ENCODE data around the gene SFTPA2. TPM values are rescaled to one million over a fixed set of nuclear protein-coding genes. Genes with fewer than 3 reads are reported as not detected.
"Not testable (repeated sequence)": the region's sequence is repeated elsewhere in the genome, so short reads cannot be mapped to it uniquely, and the experiment has no call there.

SFTPA2 gene
- total RNA-seq, 1 donor from 2014 or later: not detected

- H3K36me3 Mint-ChIP-seq (ENCODE audit: low read depth): peaks cover 2% of the 10 kb centered on the region
- DNase-seq (ENCODE audit: low spot score): no peak
- intact Hi-C loops (cut with micrococcal nuclease): no loop called here
- H3K27me3 Mint-ChIP-seq (ENCODE audit: insufficient read depth): peaks cover 19% of the 10 kb centered on the region
- H3K9me3 Mint-ChIP-seq: no peaks in the 10 kb centered on the region
- no peak overlapping the region for H3K27ac Mint-ChIP-seq
- peaks cover 10% of the 10 kb centered on the region for H3K4me1 Mint-ChIP-seq (ENCODE audit: low read depth)
- H3K4me3 Mint-ChIP-seq: peak overlapping the region; percentile 39
These were observed 23.3 kb upstream of the SFTPA2 start for GRCh38 chr10:79583488-79584024.

- H3K27ac Mint-ChIP-seq; intact Hi-C loops (cut with micrococcal nuclease); H3K36me3 Mint-ChIP-seq (ENCODE audit: low read depth); H3K9me3 Mint-ChIP-seq; H3K4me1 Mint-ChIP-seq (ENCODE audit: low read depth): not testable (repeated sequence)
- peak overlapping the region; percentile 39 for H3K4me3 Mint-ChIP-seq
- H3K27me3 Mint-ChIP-seq (ENCODE audit: insufficient read depth): peaks cover 18% of the 10 kb centered on the region
- peak; percentile 12 for DNase-seq (ENCODE audit: low spot score)
These were observed 22.7 kb upstream of the SFTPA2 start for GRCh38 chr10:79582954-79583353.

GRCh38 chr10:79582096-79582495, 21.9 kb upstream of the SFTPA2 start:
- DNase-seq (ENCODE audit: low spot score): no peak
- intact Hi-C loops (cut with micrococcal nuclease): no loop called here
- Mint-ChIP-seq H3K4me1 (ENCODE audit: low read depth) (peaks cover 10% of the 10 kb centered on the region), H3K27ac (no peak overlapping the region), H3K36me3 (ENCODE audit: low read depth) (peaks cover 2% of the 10 kb centered on the region), H3K4me3 (no peak overlapping the region), H3K9me3 (no peaks in the 10 kb centered on the region), H3K27me3 (ENCODE audit: insufficient read depth) (peaks cover 20% of the 10 kb centered on the region)

GRCh38 chr10:79581044-79581443, 20.8 kb upstream of the SFTPA2 start:
- no peak overlapping the region for H3K4me3 Mint-ChIP-seq
- H3K27me3 Mint-ChIP-seq (ENCODE audit: insufficient read depth): peaks cover 14% of the 10 kb centered on the region

GRCh38 chr10:79579361-79579760, 19.2 kb upstream of the SFTPA2 start:
- DNase-seq (ENCODE audit: low spot score): no peak
- no peaks in the 10 kb centered on the region for H3K36me3 Mint-ChIP-seq (ENCODE audit: low read depth)
- peaks cover 6% of the 10 kb centered on the region for H3K9me3 Mint-ChIP-seq
- H3K27ac Mint-ChIP-seq: peak overlapping the region; percentile 46
- peaks cover 10% of the 10 kb centered on the region for H3K4me1 Mint-ChIP-seq (ENCODE audit: low read depth)
- H3K27me3 Mint-ChIP-seq (ENCODE audit: insufficient read depth): peaks cover 23% of the 10 kb centered on the region
- H3K4me3 Mint-ChIP-seq: no peak overlapping the region
- intact Hi-C loops (cut with micrococcal nuclease): no loop called here

More at GRCh38 chr10:79581044-79581443, 20.8 kb upstream of the SFTPA2 start:
- no peak overlapping the region for H3K27ac Mint-ChIP-seq
- H3K4me1 Mint-ChIP-seq (ENCODE audit: low read depth): peaks cover 10% of the 10 kb centered on the region
- no peak for DNase-seq (ENCODE audit: low spot score)
- intact Hi-C loops (cut with micrococcal nuclease): no loop called here
- H3K9me3 Mint-ChIP-seq: no peaks in the 10 kb centered on the region
- no peaks in the 10 kb centered on the region for H3K36me3 Mint-ChIP-seq (ENCODE audit: low read depth)

GRCh38 chr10:79570624-79571023, 10.4 kb upstream of the SFTPA2 start:
- DNase-seq (ENCODE audit: low spot score); H3K4me1 Mint-ChIP-seq (ENCODE audit: low read depth); H3K36me3 Mint-ChIP-seq (ENCODE audit: low read depth); H3K4me3 Mint-ChIP-seq; H3K27ac Mint-ChIP-seq; H3K9me3 Mint-ChIP-seq; intact Hi-C loops (cut with micrococcal nuclease): not testable (repeated sequence)
- peaks cover 65% of the 10 kb centered on the region for H3K27me3 Mint-ChIP-seq (ENCODE audit: insufficient read depth)

GRCh38 chr10:79563426-79563825, 3.2 kb upstream of the SFTPA2 start:
- Mint-ChIP-seq H3K27me3 (ENCODE audit: insufficient read depth) (peaks cover 32% of the 10 kb centered on the region), H3K4me3 (no peak overlapping the region), H3K27ac (no peak overlapping the region), H3K36me3 (ENCODE audit: low read depth) (no peaks in the 10 kb centered on the region), H3K9me3 (no peaks in the 10 kb centered on the region), H3K4me1 (ENCODE audit: low read depth) (peaks cover 10% of the 10 kb centered on the region)
- intact Hi-C loops (cut with micrococcal nuclease): no loop called here
- DNase-seq (ENCODE audit: low spot score): no peak

- Mint-ChIP-seq H3K27ac (no peak overlapping the region), H3K4me1 (ENCODE audit: low read depth) (peaks cover 10% of the 10 kb centered on the region), H3K27me3 (ENCODE audit: insufficient read depth) (peaks cover 24% of the 10 kb centered on the region), H3K4me3 (no peak overlapping the region), H3K9me3 (no peaks in the 10 kb centered on the region), H3K36me3 (ENCODE audit: low read depth) (no peaks in the 10 kb centered on the region)
- intact Hi-C loops (cut with micrococcal nuclease): loop anchor here (1.0 kb wide), 3 partner anchors 46 to 485 kb away; no protein-coding TSS in a partner anchor
- DNase-seq (ENCODE audit: low spot score): peak; percentile 57
These were observed 2.0 kb upstream of the SFTPA2 start for GRCh38 chr10:79562135-79562756.

- Mint-ChIP-seq H3K4me3 (no peak overlapping the region), H3K9me3 (no peaks in the 10 kb centered on the region), H3K27me3 (ENCODE audit: insufficient read depth) (peaks cover 18% of the 10 kb centered on the region), H3K36me3 (ENCODE audit: low read depth) (no peaks in the 10 kb centered on the region), H3K4me1 (ENCODE audit: low read depth) (peaks cover 10% of the 10 kb centered on the region), H3K27ac (no peak overlapping the region)
- intact Hi-C loops (cut with micrococcal nuclease): no loop called here
- no peak for DNase-seq (ENCODE audit: low spot score)
These were observed 1.1 kb upstream of the SFTPA2 start for GRCh38 chr10:79561257-79561656.

- H3K27me3 Mint-ChIP-seq (ENCODE audit: insufficient read depth): peaks cover 18% of the 10 kb centered on the region
- H3K4me1 Mint-ChIP-seq (ENCODE audit: low read depth): peaks cover 10% of the 10 kb centered on the region
- no peaks in the 10 kb centered on the region for H3K36me3 Mint-ChIP-seq (ENCODE audit: low read depth)
- H3K4me3 Mint-ChIP-seq: no peak overlapping the region
- no peak for DNase-seq (ENCODE audit: low spot score)
- intact Hi-C loops (cut with micrococcal nuclease): no loop called here
- no peaks in the 10 kb centered on the region for H3K9me3 Mint-ChIP-seq
- no peak overlapping the region for H3K27ac Mint-ChIP-seq
These were observed 481 bp downstream of the SFTPA2 start for GRCh38 chr10:79559726-79560125.

- intact Hi-C loops (cut with micrococcal nuclease): not testable (repeated sequence)
These were observed 3.2 kb downstream of the SFTPA2 start for GRCh38 chr10:79556961-79557360.

GRCh38 chr10:79555354-79556309, 4.6 kb downstream of the SFTPA2 start:
- Mint-ChIP-seq H3K36me3 (ENCODE audit: low read depth) (no peaks in the 10 kb centered on the region), H3K9me3 (no peaks in the 10 kb centered on the region), H3K4me3 (no peak overlapping the region), H3K27ac (no peak overlapping the region), H3K27me3 (ENCODE audit: insufficient read depth) (peaks cover 4% of the 10 kb centered on the region), H3K4me1 (ENCODE audit: low read depth) (peaks cover 6% of the 10 kb centered on the region)
- DNase-seq (ENCODE audit: low spot score): no peak
- intact Hi-C loops (cut with micrococcal nuclease): no loop called here

More at GRCh38 chr10:79556961-79557360, 3.2 kb downstream of the SFTPA2 start:
- H3K4me1 Mint-ChIP-seq (ENCODE audit: low read depth); DNase-seq (ENCODE audit: low spot score); H3K27ac Mint-ChIP-seq; H3K9me3 Mint-ChIP-seq; H3K36me3 Mint-ChIP-seq (ENCODE audit: low read depth); H3K27me3 Mint-ChIP-seq (ENCODE audit: insufficient read depth); H3K4me3 Mint-ChIP-seq: not testable (repeated sequence)

GRCh38 chr10:79552143-79552542, 8.1 kb downstream of the SFTPA2 start:
- Mint-ChIP-seq H3K4me1 (ENCODE audit: low read depth) (peaks cover 28% of the 10 kb centered on the region), H3K36me3 (ENCODE audit: low read depth) (no peaks in the 10 kb centered on the region), H3K27me3 (ENCODE audit: insufficient read depth) (peaks cover 5% of the 10 kb centered on the region), H3K4me3 (no peak overlapping the region), H3K27ac (no peak overlapping the region), H3K9me3 (no peaks in the 10 kb centered on the region)
- no peak for DNase-seq (ENCODE audit: low spot score)
- intact Hi-C loops (cut with micrococcal nuclease): no loop called here

All from activated T-helper 1 cell treated with anti-CD3 and anti-CD28 coated beads, Interleukin-12 subunit alpha, Interleukin-12 subunit beta, Interleukin-2, Interleukin-4 antibody, amounts not matched to agents 30 ng/mL and 10 ng/mL and 1 ng/mL, durations not matched to agents 14 hours and 24 hours and 36 hours (primary cell).